Immature natural killer cell (primary cell): ENCODE data around the gene UPF2. TPM values are rescaled to one million over a fixed set of nuclear protein-coding genes. Genes with fewer than 3 reads are reported as not detected.
A peak's percentile ranks its signal among the peaks of the same experiment; 100 is the strongest.

Source experiments
- DNase-seq, 3 donors: peaks; one replicate each; pipeline ENCODE4 v3.0.0; 2022; ENCODE audit warnings: mixed read lengths in 1 of 3
- H3K27ac Mint-ChIP-seq, 6 donors: one replicate each; pipeline ENCODE4 v1.8.0; 2020; ENCODE audit warnings: mixed read lengths in 6 of 6, mild to moderate bottlenecking in 5 of 6, inconsistent platforms in 4 of 6, moderate library complexity in 3 of 6
- H3K27me3 Mint-ChIP-seq, 3 donors: one replicate each; pipeline ENCODE4 v1.8.0; 2020 to 2021; ENCODE audit warnings: low read depth in 3 of 3, mild to moderate bottlenecking in 3 of 3, mixed read lengths in 3 of 3, moderate library complexity in 3 of 3, inconsistent platforms in 1 of 3
- H3K36me3 Mint-ChIP-seq, 3 donors: one replicate each; pipeline ENCODE4 v1.8.0; 2020; ENCODE audit warnings: mixed read lengths in 3 of 3, inconsistent platforms in 2 of 3, mild to moderate bottlenecking in 2 of 3
- H3K4me1 Mint-ChIP-seq, 2 donors: one replicate each; pipeline ENCODE4 v1.8.0; 2020; ENCODE audit warnings: inconsistent platforms in 2 of 2, mild to moderate bottlenecking in 2 of 2, mixed read lengths in 2 of 2, moderate library complexity in 1 of 2
- H3K4me3 Mint-ChIP-seq, 5 donors: one replicate each; pipeline ENCODE4 v1.8.0; 2020; ENCODE audit warnings: mild to moderate bottlenecking in 5 of 5, mixed read lengths in 5 of 5, inconsistent platforms in 3 of 5, moderate library complexity in 3 of 5
- H3K9me3 Mint-ChIP-seq, 6 donors: one replicate each; pipeline ENCODE4 v1.8.0; 2020; ENCODE audit warnings: mild to moderate bottlenecking in 6 of 6, mixed read lengths in 6 of 6, inconsistent platforms in 4 of 6, moderate library complexity in 3 of 6
- polyA plus RNA-seq, 3 donors: library from polyadenylated mRNA; unstranded; fragments of 300-500 nt; fragmentation: Illumina TruSeq; gene quantifications; one replicate each; pipeline ENCODE4 v1.2.3, GENCODE V29; 2021

UPF2 gene
- polyA plus RNA-seq, 3 donors from 2014 or later, result 3.1 to 19.8 (median 12.9) TPM

DNA sequence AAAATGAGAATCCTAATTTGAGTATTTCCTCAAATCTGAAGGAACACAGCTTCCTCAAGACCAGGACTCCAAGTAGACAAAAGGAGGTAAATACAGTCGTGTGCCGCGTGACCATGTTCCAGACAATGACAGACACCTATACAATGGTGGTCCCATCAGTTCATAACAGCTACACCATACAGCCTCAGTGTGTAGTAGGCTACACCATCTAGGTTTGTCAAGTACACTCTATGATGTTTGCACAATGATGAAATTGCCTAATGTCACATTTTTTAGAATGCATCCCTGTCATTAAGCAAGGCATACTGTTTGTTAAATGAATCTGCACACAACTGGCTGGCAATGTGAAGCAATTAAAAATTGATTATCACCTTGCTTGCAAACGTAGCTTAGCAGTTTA is 111.6 kb downstream of the UPF2 start:
- H3K36me3 Mint-ChIP-seq, result peaks cover 33 to 57% (median 53%) of the 10 kb centered on the region in 3 donors
- H3K27ac Mint-ChIP-seq, result no peak overlapping the region
- no peak for DNase-seq
- no peaks in the 10 kb centered on the region for H3K4me1 Mint-ChIP-seq
- no peaks in the 10 kb centered on the region for H3K27me3 Mint-ChIP-seq
- H3K9me3 Mint-ChIP-seq, result no peaks in the 10 kb centered on the region
- H3K4me3 Mint-ChIP-seq, result no peak overlapping the region

DNA sequence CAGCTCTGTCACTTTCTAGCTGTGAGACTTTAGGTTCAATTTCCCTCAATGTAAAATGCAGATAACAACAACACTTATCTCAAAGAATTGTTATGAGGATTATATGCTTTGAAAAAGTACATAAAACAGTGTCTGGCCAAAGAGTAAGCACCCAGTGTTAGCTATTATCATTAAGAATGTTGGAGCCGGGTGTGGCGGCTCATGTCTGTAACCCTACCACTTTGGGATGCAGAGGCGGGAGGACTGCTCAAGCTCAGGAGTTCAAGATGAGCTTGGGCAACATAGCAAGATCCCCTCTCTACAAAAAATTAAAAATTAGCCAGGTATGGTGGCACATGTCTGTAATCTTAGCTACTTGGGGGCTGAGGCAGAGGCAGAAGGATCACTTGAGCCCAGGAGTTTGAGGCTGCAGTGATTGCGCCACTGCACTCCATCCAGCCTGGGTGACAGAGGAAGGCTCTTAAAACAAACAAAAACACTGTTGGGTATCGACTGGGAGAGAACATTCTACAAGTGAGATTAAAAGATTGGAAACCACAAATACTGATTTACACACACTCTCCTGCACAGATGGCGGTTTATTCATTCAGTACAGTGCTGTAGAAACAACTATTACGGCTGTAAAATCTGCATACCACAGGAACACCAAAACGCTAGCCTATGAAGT is 112.2 kb downstream of the UPF2 start:
- peak overlapping the region in 1 of 6 donors; percentile 29 for H3K27ac Mint-ChIP-seq
- peaks cover 38 to 58% (median 54%) of the 10 kb centered on the region in 3 donors for H3K36me3 Mint-ChIP-seq
- H3K9me3 Mint-ChIP-seq, result no peaks in the 10 kb centered on the region

DNA sequence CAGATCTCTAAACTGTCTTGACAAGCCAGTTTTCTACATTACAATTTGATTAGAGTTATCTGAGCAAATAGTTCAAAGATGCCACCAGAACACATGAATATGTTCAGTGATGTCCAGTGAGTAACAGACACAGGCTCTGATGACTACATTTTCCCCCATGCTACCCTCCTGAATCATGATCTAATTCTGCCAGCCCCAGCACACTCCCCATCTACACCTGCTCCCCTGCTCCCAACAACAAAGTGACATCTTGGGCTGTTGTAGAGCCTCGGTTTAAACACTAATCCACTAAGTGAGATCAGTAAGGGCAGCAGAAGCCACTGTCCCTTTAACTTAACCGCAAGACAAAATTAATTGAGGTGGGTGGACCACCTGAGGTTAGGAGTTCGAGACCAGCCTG is 114.9 kb downstream of the UPF2 start:
- Mint-ChIP-seq H3K4me3 (no peak overlapping the region), H3K27ac (peak overlapping the region in 1 of 6 donors; percentile 24), H3K36me3 (peaks cover 31 to 55% (median 51%) of the 10 kb centered on the region in 3 donors), H3K27me3 (no peaks in the 10 kb centered on the region), H3K4me1 (no peaks in the 10 kb centered on the region), H3K9me3 (no peaks in the 10 kb centered on the region)
- no peak for DNase-seq

More for the DNA sequence above, 112.2 kb downstream of the UPF2 start:
- H3K27me3 Mint-ChIP-seq, result no peaks in the 10 kb centered on the region
- H3K4me1 Mint-ChIP-seq, result no peaks in the 10 kb centered on the region
- H3K4me3 Mint-ChIP-seq, result no peak overlapping the region
- no peak for DNase-seq

DNA sequence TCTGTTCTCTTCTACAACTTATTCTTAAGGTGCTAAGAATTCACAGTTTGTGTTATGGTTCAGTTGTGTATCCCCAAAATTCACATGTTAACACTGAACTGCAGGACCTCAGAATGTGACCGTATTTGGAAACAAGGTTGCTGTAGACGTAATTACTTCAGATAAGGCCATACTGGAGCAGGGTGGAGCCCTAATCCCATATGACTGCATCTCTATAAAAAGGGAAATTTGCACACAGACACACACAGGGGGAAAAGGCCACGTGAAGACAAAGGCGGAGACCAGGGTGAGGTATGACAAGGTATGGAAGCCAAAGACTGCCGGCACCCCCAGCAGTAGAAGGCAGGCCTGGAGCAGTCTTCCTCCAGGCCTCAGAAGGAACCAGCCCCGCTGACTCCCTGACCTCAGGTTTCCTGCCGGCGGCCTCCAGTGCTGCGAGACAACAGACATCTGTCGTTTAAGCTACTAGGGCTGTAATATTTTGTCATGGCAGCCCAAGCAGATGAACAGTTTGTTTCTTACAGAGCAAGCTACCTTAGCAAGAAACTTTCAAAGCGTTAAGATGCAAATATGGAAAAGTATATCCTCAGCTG is 120.7 kb downstream of the UPF2 start:
- H3K27me3 Mint-ChIP-seq, result peaks cover 0 to 3% (median 2%) of the 10 kb centered on the region in 3 donors
- peaks cover 29 to 55% (median 45%) of the 10 kb centered on the region in 3 donors for H3K36me3 Mint-ChIP-seq
- no peak overlapping the region for H3K4me3 Mint-ChIP-seq
- no peak for DNase-seq
- peaks cover 0 to 7% of the 10 kb centered on the region in 2 donors for H3K4me1 Mint-ChIP-seq
- H3K9me3 Mint-ChIP-seq, result no peaks in the 10 kb centered on the region
- H3K27ac Mint-ChIP-seq, result peak overlapping the region in 3 of 6 donors; percentile 14 to 76 (median 36)

DNA sequence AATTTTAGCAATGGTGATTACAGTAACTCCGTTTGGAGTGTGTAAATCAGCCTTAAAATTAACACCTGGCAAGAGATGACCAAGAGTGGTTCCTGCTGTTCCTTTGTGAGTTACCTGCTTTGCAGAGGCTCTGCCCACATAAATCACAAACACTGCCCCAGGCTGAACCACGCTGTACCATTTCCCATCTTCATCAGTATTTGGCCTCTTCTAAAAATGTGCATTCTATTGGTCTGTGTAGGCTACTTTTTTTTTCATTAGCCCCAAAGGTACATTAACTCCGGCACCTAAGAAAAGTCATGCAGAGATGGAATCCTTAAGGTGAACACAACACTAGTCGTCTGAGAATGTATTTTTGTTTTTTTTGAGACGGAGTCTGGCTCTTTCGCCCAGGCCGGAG is 123.3 kb downstream of the UPF2 start:
- Mint-ChIP-seq H3K36me3 (peaks cover 19 to 37% (median 26%) of the 10 kb centered on the region in 3 donors), H3K9me3 (peaks cover 0 to 2% (median 0%) of the 10 kb centered on the region in 6 donors), H3K4me1 (peaks cover 0 to 7% of the 10 kb centered on the region in 2 donors), H3K27me3 (peaks cover 0 to 3% (median 2%) of the 10 kb centered on the region in 3 donors), H3K4me3 (no peak overlapping the region), H3K27ac (peak overlapping the region in 1 of 6 donors; percentile 63)
- no peak for DNase-seq

DNA sequence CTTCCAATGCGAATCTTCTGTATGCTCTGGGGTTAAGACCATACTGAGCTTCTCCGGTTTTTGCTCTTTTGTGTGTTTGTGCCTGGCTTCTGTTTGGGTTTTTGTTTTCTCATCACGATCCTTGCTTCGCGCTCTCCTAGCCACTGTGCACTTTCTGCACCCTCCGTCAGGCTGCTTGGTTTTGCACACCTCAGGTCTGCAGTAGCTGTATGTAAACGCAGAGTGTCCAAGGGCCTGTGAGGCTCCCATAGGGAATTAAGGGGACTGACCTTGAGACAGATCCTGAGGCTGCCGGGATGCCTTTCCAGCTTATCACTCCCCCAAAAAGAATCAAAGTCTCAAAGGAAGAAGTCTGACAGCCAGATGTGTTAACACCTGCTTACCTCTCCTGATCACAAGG is 124.2 kb downstream of the UPF2 start:
- H3K4me3 Mint-ChIP-seq, result no peak overlapping the region
- H3K36me3 Mint-ChIP-seq, result peaks cover 19 to 37% (median 26%) of the 10 kb centered on the region in 3 donors
- peak overlapping the region in 2 of 6 donors; percentile 13 to 48 for H3K27ac Mint-ChIP-seq

DNA sequence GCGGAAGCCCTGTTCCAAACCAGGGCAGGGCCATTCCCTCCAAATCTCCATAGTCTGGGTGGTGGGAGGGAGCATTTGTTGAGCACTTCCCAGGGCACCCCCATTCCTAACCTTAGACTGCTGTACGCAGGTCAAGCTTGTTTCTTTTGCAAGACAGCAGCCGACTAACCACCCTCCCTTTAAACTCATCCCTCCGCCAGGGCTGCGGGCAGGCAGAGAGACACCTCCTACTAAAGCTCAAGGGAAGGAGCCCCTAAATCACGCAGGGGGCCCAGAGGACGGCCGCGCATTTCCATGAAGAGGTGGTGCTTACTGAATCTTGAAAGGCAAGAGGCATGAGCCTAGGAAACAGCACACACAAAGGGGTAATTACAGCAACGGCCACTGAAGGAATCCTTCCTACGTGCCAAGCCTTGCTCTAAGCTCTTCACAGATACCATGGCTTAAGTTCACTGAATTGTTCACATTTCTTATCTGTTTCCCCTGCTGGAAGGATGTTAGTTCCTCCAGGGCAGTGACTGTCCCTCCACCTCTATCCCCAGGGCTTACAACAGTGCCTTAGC is 129.4 kb downstream of the UPF2 start:
- Mint-ChIP-seq H3K9me3 (peaks cover 0 to 2% (median 0%) of the 10 kb centered on the region in 6 donors), H3K4me1 (no peaks in the 10 kb centered on the region), H3K4me3 (no peak overlapping the region), H3K27me3 (peaks cover 2 to 7% (median 6%) of the 10 kb centered on the region in 3 donors), H3K36me3 (no peaks in the 10 kb centered on the region), H3K27ac (no peak overlapping the region)
- DNase-seq, result no peak

More for the DNA sequence above, 124.2 kb downstream of the UPF2 start:
- DNase-seq, result no peak
- Mint-ChIP-seq H3K4me1 (peaks cover 0 to 7% of the 10 kb centered on the region in 2 donors), H3K9me3 (peaks cover 0 to 2% (median 0%) of the 10 kb centered on the region in 6 donors), H3K27me3 (peaks cover 0 to 4% (median 2%) of the 10 kb centered on the region in 3 donors)

DNA sequence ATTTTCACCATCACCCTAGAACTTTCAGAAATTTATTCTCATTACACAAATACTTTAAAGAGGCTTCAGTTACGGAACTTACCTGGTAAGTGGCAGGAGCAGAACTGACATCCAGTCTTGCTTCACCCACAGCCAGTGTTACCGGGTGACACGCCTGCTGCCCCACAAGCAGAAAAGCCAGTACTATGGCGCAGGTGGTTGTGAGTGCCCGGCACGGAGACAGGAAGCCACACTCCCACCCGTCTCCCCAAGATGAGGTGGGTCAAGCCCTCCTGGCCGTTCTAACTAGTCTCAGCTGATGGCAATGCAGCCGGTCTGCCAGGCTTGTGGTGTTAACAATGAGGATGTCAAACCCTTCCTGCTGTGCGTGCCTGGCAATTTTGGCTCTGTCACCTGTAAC is 132.5 kb downstream of the UPF2 start:
- Mint-ChIP-seq H3K36me3 (no peaks in the 10 kb centered on the region), H3K27ac (no peak overlapping the region)

DNA sequence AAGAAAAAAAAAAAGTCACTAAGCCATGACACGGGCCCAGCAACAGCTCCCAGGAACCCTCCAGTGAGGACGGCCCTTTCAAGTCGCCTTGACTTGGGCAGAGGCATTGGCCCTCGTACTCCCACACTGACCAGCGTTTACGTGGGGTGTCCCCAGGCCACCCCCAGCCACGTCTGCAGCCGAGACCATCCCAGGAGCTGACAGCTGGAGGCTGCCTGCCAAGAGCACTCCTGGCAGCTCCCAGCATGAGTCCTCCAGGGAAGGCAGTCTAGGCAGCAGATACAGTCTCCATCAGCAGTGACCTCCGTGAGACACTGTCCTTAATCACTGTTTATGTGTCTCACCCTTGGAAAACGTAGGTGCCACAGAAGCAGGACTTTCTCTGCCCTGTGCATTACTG is 133.0 kb downstream of the UPF2 start:
- Mint-ChIP-seq H3K4me3 (no peak overlapping the region), H3K9me3 (no peaks in the 10 kb centered on the region), H3K4me1 (peaks cover 2 to 5% of the 10 kb centered on the region in 2 donors), H3K27me3 (peaks cover 3 to 8% (median 7%) of the 10 kb centered on the region in 3 donors), H3K36me3 (no peaks in the 10 kb centered on the region), H3K27ac (no peak overlapping the region)
- DNase-seq, result no peak

More for the DNA sequence above, 132.5 kb downstream of the UPF2 start:
- Mint-ChIP-seq H3K4me3 (no peak overlapping the region), H3K9me3 (no peaks in the 10 kb centered on the region), H3K27me3 (peaks cover 3 to 8% (median 7%) of the 10 kb centered on the region in 3 donors), H3K4me1 (peaks cover 2 to 5% of the 10 kb centered on the region in 2 donors)
- DNase-seq, result no peak

DNA sequence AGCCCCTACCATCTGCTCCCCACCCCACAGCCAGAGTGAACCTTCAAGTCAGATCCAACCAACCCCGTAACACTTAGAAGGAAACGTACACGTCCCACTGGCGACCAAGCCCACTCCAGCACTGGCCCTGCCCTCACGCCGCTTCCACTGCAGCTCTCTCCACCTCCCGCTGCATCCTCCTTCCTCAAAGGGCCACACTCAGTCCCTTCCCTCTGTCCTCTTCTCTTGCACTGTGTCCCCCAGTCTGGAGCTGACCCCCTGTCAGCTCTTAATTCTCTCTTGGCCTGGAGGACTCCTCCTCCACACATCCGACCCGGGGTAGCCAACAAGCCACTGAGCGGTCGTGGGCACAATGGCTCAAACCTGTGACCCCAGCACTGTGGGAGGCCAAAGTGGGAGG is 133.6 kb downstream of the UPF2 start:
- Mint-ChIP-seq H3K27me3 (peaks cover 3 to 8% (median 7%) of the 10 kb centered on the region in 3 donors), H3K4me1 (peaks cover 2 to 5% of the 10 kb centered on the region in 2 donors), H3K9me3 (no peaks in the 10 kb centered on the region), H3K36me3 (no peaks in the 10 kb centered on the region), H3K27ac (no peak overlapping the region), H3K4me3 (no peak overlapping the region)
- DNase-seq, result no peak

DNA sequence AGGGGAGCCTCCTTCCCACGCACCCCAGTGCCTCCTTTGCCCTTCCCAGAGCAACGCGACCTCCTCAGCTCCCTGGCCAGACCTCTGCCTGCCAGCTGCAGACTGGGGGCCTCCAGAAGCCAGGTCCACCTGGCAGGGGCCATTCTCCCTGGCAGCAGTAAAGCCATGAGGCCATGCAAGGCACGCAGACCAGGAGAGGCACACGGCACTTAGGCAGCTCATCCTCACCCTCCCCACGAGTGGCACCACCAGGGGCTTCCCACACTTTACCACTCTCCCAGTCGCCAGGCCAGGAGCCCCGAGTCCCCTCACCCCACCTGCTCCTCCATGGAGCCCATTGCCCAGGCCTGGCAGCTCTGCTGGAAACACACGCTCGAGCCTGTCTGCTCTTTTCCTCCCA is 134.1 kb downstream of the UPF2 start:
- no peak overlapping the region for H3K4me3 Mint-ChIP-seq
- peaks cover 2 to 5% of the 10 kb centered on the region in 2 donors for H3K4me1 Mint-ChIP-seq
- no peak for DNase-seq
- H3K27ac Mint-ChIP-seq, result no peak overlapping the region
- peaks cover 3 to 8% (median 7%) of the 10 kb centered on the region in 3 donors for H3K27me3 Mint-ChIP-seq
- H3K36me3 Mint-ChIP-seq, result no peaks in the 10 kb centered on the region
- no peaks in the 10 kb centered on the region for H3K9me3 Mint-ChIP-seq

DNA sequence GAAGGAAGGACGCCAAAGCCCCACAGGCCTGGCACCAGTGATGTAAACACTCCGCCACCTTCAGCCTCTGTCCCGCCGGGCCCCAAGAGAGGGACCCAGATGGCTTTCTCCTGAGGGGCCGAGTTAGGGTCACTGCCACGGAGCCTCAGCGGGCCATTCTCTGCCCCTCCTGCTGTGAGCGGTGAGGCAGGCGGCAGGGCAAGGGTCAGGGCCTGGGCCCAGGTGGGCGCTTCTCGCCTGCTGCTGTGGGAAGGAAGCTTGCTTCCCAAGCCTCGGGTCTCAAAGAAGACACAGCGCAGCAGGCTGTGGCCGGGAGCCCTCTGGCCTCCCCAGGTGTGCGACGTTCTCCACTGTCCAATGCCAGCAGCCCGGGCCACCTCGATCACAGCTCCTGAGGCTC is 134.7 kb downstream of the UPF2 start:
- H3K27me3 Mint-ChIP-seq, result peaks cover 2 to 8% (median 7%) of the 10 kb centered on the region in 3 donors
- no peaks in the 10 kb centered on the region for H3K36me3 Mint-ChIP-seq
- no peak overlapping the region for H3K27ac Mint-ChIP-seq
- no peak overlapping the region for H3K4me3 Mint-ChIP-seq
- H3K4me1 Mint-ChIP-seq, result peaks cover 2 to 5% of the 10 kb centered on the region in 2 donors
- no peak for DNase-seq
- H3K9me3 Mint-ChIP-seq, result no peaks in the 10 kb centered on the region

DNA sequence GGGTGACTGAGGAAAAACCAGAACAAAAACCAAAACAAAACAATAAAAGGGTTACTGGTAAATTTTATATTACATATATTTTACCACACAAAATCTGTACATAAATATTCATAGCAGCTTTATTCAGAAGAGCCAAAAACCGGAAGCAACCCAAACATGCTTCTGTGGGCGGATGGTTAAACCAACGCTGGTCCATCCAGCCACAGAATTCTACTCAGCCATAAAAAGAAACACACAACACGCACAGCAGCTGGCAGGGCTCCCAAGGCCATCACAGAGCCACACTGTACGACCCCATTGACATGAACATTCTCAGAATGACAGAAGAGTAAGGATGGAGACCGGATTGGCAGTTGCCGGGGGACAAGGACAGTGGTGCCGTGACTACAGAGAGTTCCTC is 135.9 kb downstream of the UPF2 start:
- Mint-ChIP-seq H3K4me3 (no peak overlapping the region), H3K9me3 (no peaks in the 10 kb centered on the region), H3K4me1 (peaks cover 2 to 5% of the 10 kb centered on the region in 2 donors), H3K36me3 (no peaks in the 10 kb centered on the region), H3K27ac (no peak overlapping the region), H3K27me3 (peaks cover 2 to 9% (median 7%) of the 10 kb centered on the region in 3 donors)
- no peak for DNase-seq

DNA sequence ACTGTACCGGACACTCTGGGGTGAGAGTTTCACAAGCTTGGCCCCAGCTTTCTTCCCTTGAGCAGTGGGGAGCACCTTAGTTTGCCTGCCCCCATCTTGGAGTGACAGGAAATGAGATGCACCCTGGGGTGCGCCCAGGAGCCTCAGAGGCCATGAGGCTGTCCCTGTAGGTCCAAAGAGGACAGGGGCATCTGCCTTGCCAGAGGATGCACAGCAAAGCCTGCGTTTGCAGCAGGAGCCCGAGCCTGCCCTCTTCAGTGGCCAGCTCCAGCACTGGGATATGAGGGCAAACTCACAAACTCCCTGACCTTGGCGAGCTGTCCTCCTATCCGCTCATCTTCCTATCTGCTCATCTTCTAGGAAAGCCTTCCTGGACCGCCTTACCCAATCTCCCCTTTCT is 140.0 kb downstream of the UPF2 start:
- H3K27ac Mint-ChIP-seq, result no peak overlapping the region
- no peak for DNase-seq
- no peaks in the 10 kb centered on the region for H3K9me3 Mint-ChIP-seq
- H3K27me3 Mint-ChIP-seq, result peaks cover 0 to 4% (median 2%) of the 10 kb centered on the region in 3 donors
- H3K4me3 Mint-ChIP-seq, result no peak overlapping the region
- peaks cover 2 to 5% of the 10 kb centered on the region in 2 donors for H3K4me1 Mint-ChIP-seq
- no peaks in the 10 kb centered on the region for H3K36me3 Mint-ChIP-seq
